ENCODE data around the gene DAAM2.

- no peak for TF ChIP-seq POLR2A (IDR thresholded peaks at IDR 0.05)
- no peak for TF ChIP-seq CTCF (IDR thresholded peaks at IDR 0.05)
Observed at GRCh38 chr6:39947611-39948068, 155.5 kb downstream of the DAAM2 start.

Data from right lobe of liver (tissue), 4 donors.